Renal cortex interstitium (tissue), 15 donors: ENCODE results near the gene ILDR2. TPM values are rescaled to one million over a fixed set of nuclear protein-coding genes. Genes with fewer than 3 reads are reported as not detected.

Experiments used
- DNase-seq, 11 donors: peaks; one replicate each; pipeline ENCODE4 v3.0.0-alpha.2; 2013; ENCODE audit warnings: low read depth in 9 of 11, low spot score in 4 of 11; ENCODE audit errors: extremely low read depth in 1 of 11
- long read RNA-seq, 16 experiments: transcript quantifications; one replicate each; lab custom pipeline, GENCODE V29; 2026
- polyA plus RNA-seq, 3 donors: library from polyadenylated mRNA; unstranded; fragments of 120-200 nt; gene quantifications; one replicate each; pipeline ENCODE4 v1.2.1, GENCODE V29; 2013; ENCODE audit not compliant: insufficient read length in 3 of 3

Gene ILDR2
- 10 to 100 TPM; 15.5 to 18.1 (median 16.6) TPM for polyA plus RNA-seq
- long read RNA-seq, donor 1, full-length matches to known transcripts, result 2 of 2 reads
- long read RNA-seq, donor 1, partial matches to known transcripts, result 0 of 2 reads
- long read RNA-seq, donor 1, other reads (novel, unspliced or antisense), result 0 of 2 reads
- long read RNA-seq, donor 2, full-length matches to known transcripts, result 2 of 2 reads
- long read RNA-seq, donor 2, partial matches to known transcripts, result 0 of 2 reads
- long read RNA-seq, donor 2, other reads (novel, unspliced or antisense), result 0 of 2 reads
- long read RNA-seq, donor 3, full-length matches to known transcripts, result 1 of 1 reads
- long read RNA-seq, donor 3, partial matches to known transcripts, result 0 of 1 reads
- long read RNA-seq, donor 3, other reads (novel, unspliced or antisense), result 0 of 1 reads
- long read RNA-seq, donor 4, full-length matches to known transcripts, result 2 of 2 reads
- long read RNA-seq, donor 4, partial matches to known transcripts, result 0 of 2 reads
- long read RNA-seq, donor 4, other reads (novel, unspliced or antisense), result 0 of 2 reads
- long read RNA-seq, donor 5, result 0 reads
- long read RNA-seq, donor 6, partial matches to known transcripts, result 5 of 7 reads
- long read RNA-seq, donor 6, other reads (novel, unspliced or antisense), result 0 of 7 reads
- long read RNA-seq, donor 7, result 0 reads
- long read RNA-seq, donor 8, partial matches to known transcripts, result 0 of 2 reads
- long read RNA-seq, donor 8, other reads (novel, unspliced or antisense), result 0 of 2 reads
- long read RNA-seq, donor 9, full-length matches to known transcripts, result 1 of 1 reads
- long read RNA-seq, donor 9, partial matches to known transcripts, result 0 of 1 reads
- long read RNA-seq, donor 9, other reads (novel, unspliced or antisense), result 0 of 1 reads
- long read RNA-seq, donor 10, result 0 reads
- long read RNA-seq, donor 11, full-length matches to known transcripts, result 1 of 1 reads
- long read RNA-seq, donor 11, partial matches to known transcripts, result 0 of 1 reads
- long read RNA-seq, donor 11, other reads (novel, unspliced or antisense), result 0 of 1 reads
- long read RNA-seq, donor 12, full-length matches to known transcripts, result 2 of 2 reads
- long read RNA-seq, donor 12, partial matches to known transcripts, result 0 of 2 reads
- long read RNA-seq, donor 12, other reads (novel, unspliced or antisense), result 0 of 2 reads
- long read RNA-seq, donor 13, full-length matches to known transcripts, result 1 of 11 reads
- long read RNA-seq, donor 13, partial matches to known transcripts, result 10 of 11 reads
- long read RNA-seq, donor 13, other reads (novel, unspliced or antisense), result 0 of 11 reads
- long read RNA-seq, donor 14, full-length matches to known transcripts, result 3 of 3 reads
- long read RNA-seq, donor 14, partial matches to known transcripts, result 0 of 3 reads
- long read RNA-seq, donor 14, other reads (novel, unspliced or antisense), result 0 of 3 reads
- long read RNA-seq, donor 15, result 0 reads
- long read RNA-seq, donor 16, full-length matches to known transcripts, result 3 of 20 reads
- long read RNA-seq, donor 16, partial matches to known transcripts, result 7 of 20 reads
- long read RNA-seq, donor 16, other reads (novel, unspliced or antisense), result 10 of 20 reads

- DNase-seq, result peak in 7 of 11 donors; percentile 20 to 48 (median 33)
These were observed at the start of gene ILDR2 for GRCh38 chr1:166975361-166976129. TSS of gene ILDR2 (minus strand) at chr1:166975540. CDS start at chr1:166975268, 272 bp downstream.

DNA sequence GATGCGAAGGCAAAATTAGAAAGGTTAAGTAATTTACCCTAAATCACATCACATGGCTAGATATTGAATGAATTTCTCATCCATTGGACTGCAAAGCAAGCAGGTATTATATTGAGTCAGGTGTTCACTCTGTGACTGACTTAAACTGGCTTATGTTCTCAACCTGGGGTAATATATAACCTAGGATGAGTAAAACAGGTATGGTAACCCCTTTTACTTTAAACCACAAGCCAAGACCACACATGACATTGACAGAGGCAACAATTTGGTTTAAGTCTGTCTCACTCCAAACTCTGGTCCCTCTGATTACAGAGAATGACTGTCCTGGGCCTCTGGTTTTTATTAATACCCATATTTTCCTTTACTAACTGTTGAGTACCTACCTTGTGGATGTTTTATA lies 47.0 kb upstream of the ILDR2 start:
- DNase-seq, result no peak

GRCh38 chr1:167016100-167016750 lies 40.9 kb upstream of the ILDR2 start:
- DNase-seq, result no peak

DNA sequence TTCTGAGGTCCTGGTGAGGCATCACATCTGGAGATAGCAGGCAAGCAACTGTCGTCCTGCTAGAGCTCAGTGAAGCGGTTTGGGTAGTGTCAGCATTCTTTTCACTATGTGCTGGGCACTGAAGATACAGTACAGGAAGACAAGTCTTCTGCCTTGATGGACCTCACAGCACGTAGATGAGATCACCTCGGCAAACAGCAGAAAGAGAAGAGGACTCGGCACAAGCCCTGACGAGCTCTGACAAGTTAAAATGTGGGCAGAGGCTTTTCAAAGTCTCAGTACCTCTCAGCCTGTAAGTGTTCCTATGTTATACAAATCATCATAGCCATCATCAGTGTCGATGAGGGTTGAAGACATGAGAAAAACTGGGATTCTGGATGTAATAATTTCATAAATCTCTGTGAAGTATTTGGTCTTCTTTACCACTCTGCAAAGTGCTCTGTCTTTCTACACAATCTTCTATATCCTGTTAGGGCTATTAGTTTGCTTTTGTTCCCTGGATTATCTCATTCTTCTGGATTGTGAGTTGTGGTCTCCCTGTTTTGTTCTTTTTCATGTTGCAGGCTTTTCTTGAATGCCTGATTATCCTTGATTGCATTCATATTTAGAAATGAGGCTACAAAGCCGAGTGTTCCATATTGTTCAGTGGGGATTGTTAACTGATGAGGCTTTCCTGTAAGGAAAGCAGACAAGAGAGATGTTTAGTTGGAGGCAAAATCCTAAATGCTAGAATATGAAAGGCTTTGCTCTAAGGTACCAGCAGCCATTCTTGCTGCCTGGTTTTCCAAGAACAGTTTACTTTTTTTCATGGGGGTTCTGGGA lies 38.0 kb upstream of the ILDR2 start:
- peak in 1 of 11 donors; percentile 11 for DNase-seq

GRCh38 chr1:167012570-167012969 lies 37.2 kb upstream of the ILDR2 start:
- DNase-seq, result no peak

DNA sequence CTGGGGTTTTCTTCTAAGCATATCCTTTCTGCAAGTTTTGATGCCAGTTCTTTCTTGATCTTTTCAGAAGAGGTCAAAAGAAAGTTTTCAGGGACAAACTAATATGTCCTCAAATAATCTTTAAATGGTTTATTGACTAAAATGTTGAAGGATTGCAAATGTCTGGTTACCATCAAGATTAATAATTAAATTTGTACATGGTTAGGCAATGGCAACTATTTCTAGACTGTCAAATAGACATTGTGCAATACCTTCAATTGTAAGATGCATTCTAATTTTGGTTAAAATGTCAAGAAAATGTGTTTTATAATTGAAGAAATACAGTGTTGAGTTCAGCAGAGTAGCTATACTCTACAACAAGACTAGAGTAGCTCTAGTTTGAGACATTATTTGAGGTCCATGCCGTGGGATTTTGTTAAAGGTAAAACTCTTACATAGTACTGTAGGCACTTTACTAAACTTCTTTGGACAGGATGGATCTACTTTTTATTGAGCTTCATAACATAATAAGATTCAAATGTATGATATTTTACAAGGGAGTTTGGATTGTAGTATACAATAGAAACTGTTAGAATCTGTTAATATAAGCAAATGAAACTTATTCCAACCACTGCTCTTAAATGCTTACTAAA lies 36.3 kb upstream of the ILDR2 start:
- DNase-seq, result no peak

GRCh38 chr1:167003711-167004110 lies 28.4 kb upstream of the ILDR2 start:
- no peak for DNase-seq

- no peak for DNase-seq
These were observed 27.0 kb upstream of the ILDR2 start for GRCh38 chr1:167002354-167002753.

DNA sequence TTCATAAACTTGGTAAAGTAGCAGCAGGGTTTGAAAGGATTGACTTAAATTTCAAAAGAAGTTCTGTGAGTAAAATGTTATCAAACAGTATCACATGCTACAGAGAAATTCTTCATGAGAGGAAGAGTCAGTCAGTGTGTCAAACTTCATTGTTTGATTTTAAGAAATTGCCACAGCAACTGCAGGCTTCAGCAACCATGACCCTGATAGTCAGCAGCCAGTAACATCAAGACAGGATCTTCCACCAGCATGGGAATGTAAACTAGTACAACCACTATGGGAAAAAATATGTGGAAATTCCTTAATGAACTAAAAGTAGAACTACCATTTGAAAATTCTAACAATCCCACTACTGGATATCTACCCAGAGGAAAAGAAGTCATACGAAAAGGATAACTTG lies 25.2 kb upstream of the ILDR2 start:
- no peak for DNase-seq

- no peak for DNase-seq
These were observed 24.2 kb upstream of the ILDR2 start for GRCh38 chr1:166999500-167000055.

DNA sequence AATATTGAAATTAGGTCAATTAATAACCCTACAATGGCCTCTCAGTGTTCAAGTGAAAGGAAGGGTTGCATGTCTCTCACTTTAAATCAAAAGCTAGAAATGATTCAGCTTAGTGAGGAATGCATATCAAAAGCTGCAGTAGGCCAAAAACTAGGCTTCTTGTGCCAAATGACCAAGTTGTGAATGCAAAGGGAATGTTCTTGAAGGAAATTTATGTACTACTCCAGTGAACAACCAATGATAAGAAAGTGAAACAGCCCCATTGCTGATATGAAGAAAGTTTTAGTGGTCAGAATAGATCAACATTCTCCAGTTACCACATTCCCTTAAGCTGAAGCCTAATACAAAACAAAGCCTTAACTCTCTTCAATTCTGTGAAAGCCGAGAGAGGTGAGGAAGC lies 23.7 kb upstream of the ILDR2 start:
- DNase-seq, result no peak

DNA sequence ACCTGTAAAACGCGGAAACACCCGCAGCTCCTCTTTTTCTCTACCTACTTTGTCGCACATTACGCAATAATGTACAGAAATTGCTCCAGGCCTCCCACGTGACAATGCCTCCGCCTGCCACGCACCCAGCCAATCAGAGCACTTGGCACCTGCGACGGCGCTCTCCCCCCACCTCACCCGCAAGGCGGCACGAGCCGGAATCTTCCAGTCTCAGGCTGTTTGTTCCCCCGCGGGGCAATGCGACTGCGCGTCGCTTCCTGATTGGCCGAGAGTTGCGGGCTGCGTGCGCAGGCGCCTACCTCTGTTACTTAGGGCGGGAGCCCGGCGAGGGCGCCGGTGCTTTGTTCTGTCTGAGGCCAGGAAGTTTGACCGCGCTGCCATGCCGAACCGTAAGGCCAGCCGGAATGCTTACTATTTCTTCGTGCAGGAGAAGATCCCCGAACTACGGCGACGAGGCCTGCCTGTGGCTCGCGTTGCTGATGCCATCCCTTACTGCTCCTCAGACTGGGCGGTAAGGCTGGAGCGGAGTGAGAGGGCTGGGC lies 13.7 kb upstream of the ILDR2 start, which contains the start of gene MAEL:
TSS of gene MAEL (plus strand) at position 307 of the 542 bp plus-strand sequence. CDS start at position 380, 73 bp downstream.
- no peak for DNase-seq

- no peak for DNase-seq
These were observed 6.2 kb upstream of the ILDR2 start for GRCh38 chr1:166981589-166981988.

GRCh38 chr1:166980818-166981217 lies 5.5 kb upstream of the ILDR2 start:
- DNase-seq, result peak in 1 of 11 donors; percentile 1

DNA sequence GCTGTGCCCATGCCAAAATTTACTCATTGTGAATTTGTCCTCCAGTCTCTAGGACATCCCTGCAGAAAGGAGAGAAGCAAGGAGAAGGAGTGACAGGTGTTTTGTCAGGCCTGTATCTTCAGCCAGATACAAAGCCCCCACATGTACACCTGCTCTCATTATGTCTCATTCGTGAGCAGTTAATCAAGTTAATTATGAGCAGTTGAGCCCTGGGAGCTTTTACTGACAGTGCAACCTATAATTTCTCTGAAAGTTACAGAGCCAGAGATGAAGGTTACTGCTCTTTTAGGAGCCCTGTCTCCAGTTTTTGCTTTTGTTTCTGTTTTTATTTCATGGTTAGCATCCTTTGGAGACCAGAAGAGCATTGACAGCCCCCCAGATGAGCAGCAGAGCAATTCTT lies 5.0 kb upstream of the ILDR2 start:
- no peak for DNase-seq
